ENCODE results near the gene DNM1L. TPM values are rescaled to one million over a fixed set of nuclear protein-coding genes. Genes with fewer than 3 reads are reported as not detected.
A peak's percentile ranks its signal among the peaks of the same experiment; 100 is the strongest.

Gene DNM1L
- total and polyA plus RNA-seq, 9 of the 15 experiments (the other 6 are each of a cell fraction or from before 2014, with no cell fraction given): 24.1 to 82.8 (median 61.5) TPM

DNA sequence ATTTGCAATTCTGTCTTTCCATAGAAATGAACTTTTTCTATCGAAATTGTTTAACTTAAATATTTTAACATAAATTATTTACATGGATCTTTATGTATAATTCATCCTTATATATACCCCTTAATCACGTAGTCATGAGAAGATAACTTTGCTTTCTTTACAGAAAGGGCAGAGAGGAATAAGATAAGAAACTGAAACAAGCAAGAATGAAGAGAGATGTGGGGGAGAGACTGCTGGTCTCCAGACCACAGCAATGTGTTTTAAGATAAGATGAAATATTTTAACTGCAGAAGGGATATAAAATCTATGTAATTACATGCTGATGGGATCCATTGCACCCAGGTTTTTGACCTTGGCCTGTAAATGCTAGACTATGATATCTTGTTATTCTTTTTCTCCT lies 34.7 kb upstream of the DNM1L start (continued):
- TF ChIP-seq, protein P1, sequence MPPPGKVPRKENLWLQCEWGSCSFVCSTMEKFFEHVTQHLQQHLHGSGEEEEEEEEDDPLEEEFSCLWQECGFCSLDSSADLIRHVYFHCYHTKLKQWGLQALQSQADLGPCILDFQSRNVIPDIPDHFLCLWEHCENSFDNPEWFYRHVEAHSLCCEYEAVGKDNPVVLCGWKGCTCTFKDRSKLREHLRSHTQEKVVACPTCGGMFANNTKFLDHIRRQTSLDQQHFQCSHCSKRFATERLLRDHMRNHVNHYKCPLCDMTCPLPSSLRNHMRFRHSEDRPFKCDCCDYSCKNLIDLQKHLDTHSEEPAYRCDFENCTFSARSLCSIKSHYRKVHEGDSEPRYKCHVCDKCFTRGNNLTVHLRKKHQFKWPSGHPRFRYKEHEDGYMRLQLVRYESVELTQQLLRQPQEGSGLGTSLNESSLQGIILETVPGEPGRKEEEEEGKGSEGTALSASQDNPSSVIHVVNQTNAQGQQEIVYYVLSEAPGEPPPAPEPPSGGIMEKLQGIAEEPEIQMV (tag; conservative IDR thresholded peaks at IDR 0.05; ENCODE audit: low read depth): no peak
- TF ChIP-seq, protein P2, sequence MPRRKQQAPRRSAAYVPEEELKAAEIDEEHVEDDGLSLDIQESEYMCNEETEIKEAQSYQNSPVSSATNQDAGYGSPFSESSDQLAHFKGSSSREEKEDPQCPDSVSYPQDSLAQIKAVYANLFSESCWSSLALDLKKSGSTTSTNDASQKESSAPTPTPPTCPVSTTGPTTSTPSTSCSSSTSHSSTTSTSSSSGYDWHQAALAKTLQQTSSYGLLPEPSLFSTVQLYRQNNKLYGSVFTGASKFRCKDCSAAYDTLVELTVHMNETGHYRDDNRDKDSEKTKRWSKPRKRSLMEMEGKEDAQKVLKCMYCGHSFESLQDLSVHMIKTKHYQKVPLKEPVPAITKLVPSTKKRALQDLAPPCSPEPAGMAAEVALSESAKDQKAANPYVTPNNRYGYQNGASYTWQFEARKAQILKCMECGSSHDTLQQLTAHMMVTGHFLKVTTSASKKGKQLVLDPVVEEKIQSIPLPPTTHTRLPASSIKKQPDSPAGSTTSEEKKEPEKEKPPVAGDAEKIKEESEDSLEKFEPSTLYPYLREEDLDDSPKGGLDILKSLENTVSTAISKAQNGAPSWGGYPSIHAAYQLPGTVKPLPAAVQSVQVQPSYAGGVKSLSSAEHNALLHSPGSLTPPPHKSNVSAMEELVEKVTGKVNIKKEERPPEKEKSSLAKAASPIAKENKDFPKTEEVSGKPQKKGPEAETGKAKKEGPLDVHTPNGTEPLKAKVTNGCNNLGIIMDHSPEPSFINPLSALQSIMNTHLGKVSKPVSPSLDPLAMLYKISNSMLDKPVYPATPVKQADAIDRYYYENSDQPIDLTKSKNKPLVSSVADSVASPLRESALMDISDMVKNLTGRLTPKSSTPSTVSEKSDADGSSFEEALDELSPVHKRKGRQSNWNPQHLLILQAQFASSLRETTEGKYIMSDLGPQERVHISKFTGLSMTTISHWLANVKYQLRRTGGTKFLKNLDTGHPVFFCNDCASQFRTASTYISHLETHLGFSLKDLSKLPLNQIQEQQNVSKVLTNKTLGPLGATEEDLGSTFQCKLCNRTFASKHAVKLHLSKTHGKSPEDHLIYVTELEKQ (CRISPR knock-in tag; IDR thresholded peaks at IDR 0.05): no peak
- TF ChIP-seq ZNF583 (CRISPR knock-in tag; IDR thresholded peaks at IDR 0.05) (no peak), MYBL2 (IDR thresholded peaks at IDR 0.05; ENCODE audit: low read depth) (no peak), MYBL2 (CRISPR knock-in tag; IDR thresholded peaks at IDR 0.05; ENCODE audit: borderline replicate concordance) (no peak), MYC (IDR thresholded peaks at IDR 0.05; ENCODE audit: low read depth, low read length) (no peak), MYC (CRISPR knock-in tag; IDR thresholded peaks at IDR 0.05; ENCODE audit: borderline replicate concordance, low read depth) (no peak), JUNB (CRISPR knock-in tag; conservative IDR thresholded peaks at IDR 0.05) (no peak), MCM3 (IDR thresholded peaks at IDR 0.05) (no peak), POLR3A (IDR thresholded peaks at IDR 0.05; ENCODE audit: borderline replicate concordance, extremely low read depth, insufficient read depth, insufficient read length) (no peak), SMARCC2 (IDR thresholded peaks at IDR 0.05; ENCODE audit: low read depth) (peak; percentile 58; the same call in 1 of the 2 replicates), ZNF12 (CRISPR knock-in tag; IDR thresholded peaks at IDR 0.05) (no peak), SOX6 (IDR thresholded peaks at IDR 0.05) (peak; percentile 80), MEF2D (tag; conservative IDR thresholded peaks at IDR 0.05; ENCODE audit: low read depth) (no peak), ZNF165 (CRISPR knock-in tag; IDR thresholded peaks at IDR 0.05; ENCODE audit: borderline replicate concordance) (no peak), ZNF197 (CRISPR knock-in tag; IDR thresholded peaks at IDR 0.05; ENCODE audit: low read depth) (no peak), TFAM (CRISPR knock-in tag; conservative IDR thresholded peaks at IDR 0.05) (no peak)
